ENCODE results near the gene TCEANC2.

TCEANC2 gene

DNA sequence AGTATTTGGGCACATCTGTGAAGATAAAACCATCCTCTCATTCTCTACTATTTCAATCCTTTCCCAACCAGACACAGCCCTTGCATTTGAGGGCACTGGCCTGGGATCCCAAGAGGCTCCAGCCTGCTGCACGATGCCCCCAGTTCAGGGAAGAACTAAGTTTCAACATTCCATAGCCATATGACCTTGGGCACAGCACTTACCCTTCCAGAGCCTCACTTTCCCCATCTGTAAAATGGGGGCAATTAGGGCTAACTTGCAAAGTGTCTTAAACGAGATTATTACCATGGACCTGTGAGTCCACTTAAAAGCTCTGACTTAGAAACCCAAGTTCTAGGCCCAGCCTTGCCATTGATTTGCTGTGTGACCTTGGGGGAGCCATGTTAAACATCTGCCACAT lies 76.5 kb downstream of the TCEANC2 start:
- no peak for TF ChIP-seq CTCF (IDR thresholded peaks at IDR 0.05; ENCODE audit: borderline replicate concordance, insufficient read depth, low read depth, low read length)

DNA sequence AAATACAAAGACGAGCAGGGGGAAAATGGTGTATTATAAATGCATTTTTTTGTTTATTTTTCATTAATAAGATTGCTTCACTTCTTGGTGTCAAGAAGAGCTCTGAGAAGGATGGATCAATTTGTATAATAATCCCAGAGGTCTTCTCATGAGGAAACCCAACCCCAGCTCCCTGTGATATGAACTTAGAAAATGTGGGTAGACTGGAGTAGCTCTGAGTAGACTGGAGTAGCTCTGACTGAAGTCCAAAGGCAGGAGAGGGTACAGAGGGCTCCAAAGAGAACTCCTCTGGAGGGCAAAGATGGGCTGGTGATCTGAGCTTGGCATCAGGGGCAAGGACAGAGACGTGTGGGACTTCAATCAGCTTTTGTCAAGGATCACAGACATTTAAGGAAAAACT lies 78.0 kb downstream of the TCEANC2 start:
- no peak overlapping the region for H3K4me3 ChIP-seq (ENCODE audit: low read depth, low read length)
- TF ChIP-seq CTCF (IDR thresholded peaks at IDR 0.05; ENCODE audit: borderline replicate concordance, insufficient read depth, low read depth, low read length), result no peak

More for the DNA sequence above, 76.5 kb downstream of the TCEANC2 start:
- H3K4me3 ChIP-seq (ENCODE audit: low read depth, low read length), result no peak overlapping the region

- H3K4me3 ChIP-seq (ENCODE audit: low read depth, low read length), result no peak overlapping the region
- TF ChIP-seq CTCF (IDR thresholded peaks at IDR 0.05; ENCODE audit: borderline replicate concordance, insufficient read depth, low read depth, low read length), result no peak
Measured at GRCh38 chr1:54132495-54132894, 79.1 kb downstream of the TCEANC2 start.

DNA sequence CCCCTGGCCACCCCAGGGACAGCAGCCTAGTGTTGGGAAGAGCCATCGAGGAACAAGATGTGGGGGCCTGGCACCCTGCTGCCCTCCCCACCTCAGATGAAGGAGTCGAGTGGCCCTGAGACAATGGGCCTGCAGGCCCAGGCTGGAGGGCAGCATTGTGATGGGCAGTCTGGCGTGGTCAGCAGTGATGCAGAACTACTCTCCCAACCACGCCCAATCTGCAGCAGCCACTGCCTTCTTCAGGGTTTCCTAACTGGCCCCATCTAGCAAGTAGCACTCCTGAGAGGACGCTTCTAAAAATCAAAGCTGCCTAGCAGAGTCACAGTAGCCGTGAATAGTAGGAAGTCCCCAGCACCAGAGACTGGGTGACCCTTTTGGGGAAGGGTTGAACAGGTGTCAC lies 80.9 kb downstream of the TCEANC2 start:
- H3K4me3 ChIP-seq (ENCODE audit: low read depth, low read length), result no peak overlapping the region
- no peak for TF ChIP-seq CTCF (IDR thresholded peaks at IDR 0.05; ENCODE audit: borderline replicate concordance, insufficient read depth, low read depth, low read length)

GRCh38 chr1:54135436-54136120 lies 82.2 kb downstream of the TCEANC2 start:
- no peak for TF ChIP-seq CTCF (IDR thresholded peaks at IDR 0.05; ENCODE audit: borderline replicate concordance, insufficient read depth, low read depth, low read length)
- no peak overlapping the region for H3K4me3 ChIP-seq (ENCODE audit: low read depth, low read length)

- H3K4me3 ChIP-seq (ENCODE audit: low read depth, low read length), result no peak overlapping the region
Measured at GRCh38 chr1:54136269-54136896, 83.0 kb downstream of the TCEANC2 start.

More at GRCh38 chr1:54136269-54136896, 83.0 kb downstream of the TCEANC2 start:
- TF ChIP-seq CTCF (IDR thresholded peaks at IDR 0.05; ENCODE audit: borderline replicate concordance, insufficient read depth, low read depth, low read length), result no peak
